ENCODE results near the gene SFXN3.

SFXN3 gene

GRCh38 chr10:101007915-101008822, 22.9 kb upstream of the SFXN3 start:
- Histone ChIP-seq H3K4me3 (ENCODE audit: low read length) (no peak overlapping the region), H3K27ac (ENCODE audit: low read length) (no peak overlapping the region), H3K9me3 (ENCODE audit: control insufficient read depth, insufficient read depth, low read length) (no peaks in the 10 kb centered on the region), H3K4me1 (ENCODE audit: control insufficient read depth, insufficient read depth, low read length) (0 out of 2 replicates have a peak, but pooled peaks cover 1% of the 10 kb centered on the region), H3K27me3 (ENCODE audit: control insufficient read depth, insufficient read depth, low read length) (no peaks in the 10 kb centered on the region), H3K36me3 (ENCODE audit: control insufficient read depth, insufficient read depth, low read length) (peaks cover 26% of the 10 kb centered on the region)
- DNase-seq (ENCODE audit: low read depth, low spot score): no peak
- WGBS (ENCODE audit: insufficient coverage, insufficient read length): no CpG with 5 or more reads among the region's 13 CpGs

- no peak for DNase-seq (ENCODE audit: low read depth, low spot score)
- Histone ChIP-seq H3K4me1 (ENCODE audit: control insufficient read depth, insufficient read depth, low read length) (peaks cover 3% of the 10 kb centered on the region; the same call in 1 of the 2 replicates), H3K9me3 (ENCODE audit: control insufficient read depth, insufficient read depth, low read length) (no peaks in the 10 kb centered on the region), H3K27me3 (ENCODE audit: control insufficient read depth, insufficient read depth, low read length) (no peaks in the 10 kb centered on the region), H3K36me3 (ENCODE audit: control insufficient read depth, insufficient read depth, low read length) (peaks cover 19% of the 10 kb centered on the region), H3K4me3 (ENCODE audit: low read length) (no peak overlapping the region), H3K27ac (ENCODE audit: low read length) (no peak overlapping the region)
- no CpG with 5 or more reads among the region's 6 CpGs for WGBS (ENCODE audit: insufficient coverage, insufficient read length)
These were observed 22.1 kb upstream of the SFXN3 start for GRCh38 chr10:101008823-101009423.

GRCh38 chr10:101010329-101010728, 20.7 kb upstream of the SFXN3 start:
- WGBS (ENCODE audit: insufficient coverage, insufficient read length): no CpG with 5 or more reads among the region's 22 CpGs

GRCh38 chr10:101011517-101012423, 19.3 kb upstream of the SFXN3 start:
- Histone ChIP-seq H3K9me3 (ENCODE audit: control insufficient read depth, insufficient read depth, low read length) (no peaks in the 10 kb centered on the region), H3K27me3 (ENCODE audit: control insufficient read depth, insufficient read depth, low read length) (peaks cover 1% of the 10 kb centered on the region; the same call in 1 of the 2 replicates), H3K27ac (ENCODE audit: low read length) (no peak overlapping the region), H3K4me3 (ENCODE audit: low read length) (no peak overlapping the region), H3K4me1 (ENCODE audit: control insufficient read depth, insufficient read depth, low read length) (peaks cover 3% of the 10 kb centered on the region; the same call in 1 of the 2 replicates), H3K36me3 (ENCODE audit: control insufficient read depth, insufficient read depth, low read length) (peaks cover 1% of the 10 kb centered on the region; the same call in 1 of the 2 replicates)
- no peak for DNase-seq (ENCODE audit: low read depth, low spot score)
- WGBS (ENCODE audit: insufficient coverage, insufficient read length): no CpG with 5 or more reads among the region's 22 CpGs

More at GRCh38 chr10:101010329-101010728, 20.7 kb upstream of the SFXN3 start:
- H3K4me3 ChIP-seq (ENCODE audit: low read length): no peak overlapping the region
- peaks cover 15% of the 10 kb centered on the region for H3K36me3 ChIP-seq (ENCODE audit: control insufficient read depth, insufficient read depth, low read length)
- H3K27me3 ChIP-seq (ENCODE audit: control insufficient read depth, insufficient read depth, low read length): no peaks in the 10 kb centered on the region
- H3K4me1 ChIP-seq (ENCODE audit: control insufficient read depth, insufficient read depth, low read length): peaks cover 3% of the 10 kb centered on the region; the same call in 1 of the 2 replicates
- no peaks in the 10 kb centered on the region for H3K9me3 ChIP-seq (ENCODE audit: control insufficient read depth, insufficient read depth, low read length)
- DNase-seq (ENCODE audit: low read depth, low spot score): no peak
- no peak overlapping the region for H3K27ac ChIP-seq (ENCODE audit: low read length)

GRCh38 chr10:101012525-101013364, 18.3 kb upstream of the SFXN3 start:
- Histone ChIP-seq H3K27me3 (ENCODE audit: control insufficient read depth, insufficient read depth, low read length) (peaks cover 5% of the 10 kb centered on the region; the same call in 1 of the 2 replicates), H3K36me3 (ENCODE audit: control insufficient read depth, insufficient read depth, low read length) (no peaks in the 10 kb centered on the region), H3K27ac (ENCODE audit: low read length) (no peak overlapping the region), H3K4me1 (ENCODE audit: control insufficient read depth, insufficient read depth, low read length) (peaks cover 3% of the 10 kb centered on the region; the same call in 1 of the 2 replicates), H3K9me3 (ENCODE audit: control insufficient read depth, insufficient read depth, low read length) (no peaks in the 10 kb centered on the region), H3K4me3 (ENCODE audit: low read length) (no peak overlapping the region)
- no peak for DNase-seq (ENCODE audit: low read depth, low spot score)
- no CpG with 5 or more reads among the region's 14 CpGs for WGBS (ENCODE audit: insufficient coverage, insufficient read length)

- DNase-seq (ENCODE audit: low read depth, low spot score): no peak
These were observed 17.6 kb upstream of the SFXN3 start for GRCh38 chr10:101013365-101013825.

GRCh38 chr10:101014230-101014884, 16.7 kb upstream of the SFXN3 start:
- H3K27me3 ChIP-seq (ENCODE audit: control insufficient read depth, insufficient read depth, low read length): peaks cover 16% of the 10 kb centered on the region; the same call in 1 of the 2 replicates
- no peaks in the 10 kb centered on the region for H3K36me3 ChIP-seq (ENCODE audit: control insufficient read depth, insufficient read depth, low read length)
- WGBS (ENCODE audit: insufficient coverage, insufficient read length): no CpG with 5 or more reads among the region's 11 CpGs
- peaks cover 2% of the 10 kb centered on the region; the same call in 1 of the 2 replicates for H3K4me1 ChIP-seq (ENCODE audit: control insufficient read depth, insufficient read depth, low read length)
- DNase-seq (ENCODE audit: low read depth, low spot score): no peak
- H3K27ac ChIP-seq (ENCODE audit: low read length): no peak overlapping the region
- H3K9me3 ChIP-seq (ENCODE audit: control insufficient read depth, insufficient read depth, low read length): no peaks in the 10 kb centered on the region
- no peak overlapping the region for H3K4me3 ChIP-seq (ENCODE audit: low read length)

More at GRCh38 chr10:101013365-101013825, 17.6 kb upstream of the SFXN3 start:
- peaks cover 3% of the 10 kb centered on the region; the same call in 1 of the 2 replicates for H3K4me1 ChIP-seq (ENCODE audit: control insufficient read depth, insufficient read depth, low read length)
- 100% methylated on average over 1 of the region's 9 CpGs for WGBS (ENCODE audit: insufficient coverage, insufficient read length)
- H3K27ac ChIP-seq (ENCODE audit: low read length): no peak overlapping the region
- peaks cover 12% of the 10 kb centered on the region; the same call in 1 of the 2 replicates for H3K27me3 ChIP-seq (ENCODE audit: control insufficient read depth, insufficient read depth, low read length)
- H3K9me3 ChIP-seq (ENCODE audit: control insufficient read depth, insufficient read depth, low read length): no peaks in the 10 kb centered on the region
- no peak overlapping the region for H3K4me3 ChIP-seq (ENCODE audit: low read length)
- H3K36me3 ChIP-seq (ENCODE audit: control insufficient read depth, insufficient read depth, low read length): no peaks in the 10 kb centered on the region

GRCh38 chr10:101014966-101015581, 16.0 kb upstream of the SFXN3 start:
- Histone ChIP-seq H3K4me3 (ENCODE audit: low read length) (no peak overlapping the region), H3K36me3 (ENCODE audit: control insufficient read depth, insufficient read depth, low read length) (no peaks in the 10 kb centered on the region), H3K27me3 (ENCODE audit: control insufficient read depth, insufficient read depth, low read length) (peaks cover 16% of the 10 kb centered on the region; the same call in 1 of the 2 replicates), H3K9me3 (ENCODE audit: control insufficient read depth, insufficient read depth, low read length) (no peaks in the 10 kb centered on the region), H3K27ac (ENCODE audit: low read length) (no peak overlapping the region), H3K4me1 (ENCODE audit: control insufficient read depth, insufficient read depth, low read length) (peaks cover 2% of the 10 kb centered on the region; the same call in 1 of the 2 replicates)
- WGBS (ENCODE audit: insufficient coverage, insufficient read length): no CpG with 5 or more reads among the region's 7 CpGs
- no peak for DNase-seq (ENCODE audit: low read depth, low spot score)
